Adipocyte (in vitro differentiated cells): ENCODE results near the gene DIPK1C.
A peak's percentile ranks its signal among the peaks of the same experiment; 100 is the strongest.

Source experiments
- DNase-seq: peaks from one replicate; pipeline ENCODE4 v3.0.0-alpha.2; 2015; ENCODE audit warnings: low read depth
- H3K27me3 ChIP-seq: replicated peaks from 2 replicates; pipeline ENCODE4 v1.7.0; 2013; ENCODE audit warnings: mild to moderate bottlenecking, low read length, moderate library complexity; ENCODE audit not compliant: control insufficient read depth, insufficient read depth
- H3K36me3 ChIP-seq: 2 replicates; pipeline ENCODE4 v1.7.0; 2013; ENCODE audit warnings: low read length, mild to moderate bottlenecking, moderate library complexity; ENCODE audit not compliant: control insufficient read depth, insufficient read depth, severe bottlenecking
- H3K4me1 ChIP-seq: 2 replicates; pipeline ENCODE4 v1.7.0; 2013; ENCODE audit warnings: mild to moderate bottlenecking, low read length, moderate library complexity; ENCODE audit not compliant: control insufficient read depth, insufficient read depth
- H3K4me3 ChIP-seq: 2 replicates; pipeline ENCODE4 v1.7.0; 2013; ENCODE audit warnings: mild to moderate bottlenecking, low read length, moderate library complexity
- H3K9ac ChIP-seq: 2 replicates; pipeline ENCODE4 v1.7.0; 2013; ENCODE audit warnings: mild to moderate bottlenecking, low read length, moderate library complexity
- H3K9me3 ChIP-seq: 2 replicates; pipeline ENCODE4 v1.7.0; 2013; ENCODE audit warnings: mild to moderate bottlenecking, low read length, moderate library complexity; ENCODE audit not compliant: control insufficient read depth

The DIPK1C gene

DNA sequence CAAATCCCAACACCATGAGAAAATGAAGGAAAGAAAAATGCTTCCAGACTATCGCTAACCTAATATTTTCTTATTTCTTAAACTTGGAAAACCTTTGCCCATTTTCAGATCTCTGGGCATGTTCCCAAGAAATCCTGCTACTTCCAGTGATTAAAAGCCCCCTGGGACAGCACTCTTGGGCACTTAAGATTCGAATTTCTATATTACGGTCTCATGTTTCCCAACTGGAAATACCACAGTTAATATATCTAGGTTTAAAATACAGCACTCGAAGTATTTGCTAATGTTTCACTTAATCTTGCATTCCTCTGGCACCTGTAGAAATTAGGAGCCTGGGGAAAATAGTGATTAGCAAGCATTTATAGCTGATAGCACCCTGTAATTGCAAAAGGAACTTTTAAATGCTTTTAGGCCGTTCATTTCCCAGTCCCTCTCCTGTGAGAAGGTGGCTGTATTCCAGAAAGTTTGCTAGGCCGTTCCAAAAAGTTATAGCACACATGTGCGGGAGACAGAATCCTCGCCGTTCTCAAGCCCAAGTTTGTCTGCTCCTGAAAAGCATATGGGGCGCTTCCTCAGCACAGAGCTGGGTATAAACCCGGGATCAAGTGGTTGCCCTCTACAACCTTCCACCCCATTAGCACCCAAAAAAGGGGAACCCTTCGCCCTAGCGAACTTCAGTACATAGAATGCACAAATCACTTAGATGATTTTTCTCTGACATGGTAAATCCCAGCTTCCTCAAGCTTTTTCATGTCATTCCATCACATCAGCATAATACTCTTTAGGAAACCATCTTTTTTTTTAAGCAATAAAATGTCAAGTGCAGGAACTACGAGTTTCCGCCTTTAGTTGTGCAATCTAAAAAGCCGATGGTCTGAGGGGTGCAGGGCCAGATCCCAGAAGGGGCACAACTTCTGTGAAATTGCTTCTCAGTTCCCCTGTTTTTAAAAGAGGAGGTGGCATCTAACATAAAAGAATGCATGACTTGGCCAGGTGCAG lies 60.6 kb downstream of the DIPK1C start:
- no peaks in the 10 kb centered on the region for H3K36me3 ChIP-seq
- H3K4me3 ChIP-seq = peak overlapping the region; percentile 19
- no peaks in the 10 kb centered on the region for H3K9me3 ChIP-seq
- H3K27me3 ChIP-seq = peaks cover 71% of the 10 kb centered on the region
- DNase-seq = no peak
- no peak overlapping the region for H3K9ac ChIP-seq
- H3K4me1 ChIP-seq = peaks cover 13% of the 10 kb centered on the region

GRCh38 chr18:74395648-74396154 lies 61.4 kb downstream of the DIPK1C start:
- Histone ChIP-seq H3K4me1 (peaks cover 13% of the 10 kb centered on the region), H3K9ac (no peak overlapping the region), H3K27me3 (peaks cover 71% of the 10 kb centered on the region), H3K36me3 (no peaks in the 10 kb centered on the region), H3K9me3 (no peaks in the 10 kb centered on the region), H3K4me3 (peak overlapping the region; percentile 19)
- no peak for DNase-seq

GRCh38 chr18:74395006-74395405 lies 62.1 kb downstream of the DIPK1C start:
- Histone ChIP-seq H3K9me3 (no peaks in the 10 kb centered on the region), H3K36me3 (no peaks in the 10 kb centered on the region), H3K4me1 (peaks cover 13% of the 10 kb centered on the region), H3K27me3 (peaks cover 66% of the 10 kb centered on the region), H3K9ac (no peak overlapping the region), H3K4me3 (no peak overlapping the region)
- no peak for DNase-seq

GRCh38 chr18:74392323-74392722 lies 64.8 kb downstream of the DIPK1C start:
- Histone ChIP-seq H3K36me3 (no peaks in the 10 kb centered on the region), H3K9me3 (no peaks in the 10 kb centered on the region), H3K9ac (no peak overlapping the region), H3K4me1 (peaks cover 21% of the 10 kb centered on the region), H3K27me3 (peaks cover 52% of the 10 kb centered on the region), H3K4me3 (no peak overlapping the region)
- DNase-seq = no peak

DNA sequence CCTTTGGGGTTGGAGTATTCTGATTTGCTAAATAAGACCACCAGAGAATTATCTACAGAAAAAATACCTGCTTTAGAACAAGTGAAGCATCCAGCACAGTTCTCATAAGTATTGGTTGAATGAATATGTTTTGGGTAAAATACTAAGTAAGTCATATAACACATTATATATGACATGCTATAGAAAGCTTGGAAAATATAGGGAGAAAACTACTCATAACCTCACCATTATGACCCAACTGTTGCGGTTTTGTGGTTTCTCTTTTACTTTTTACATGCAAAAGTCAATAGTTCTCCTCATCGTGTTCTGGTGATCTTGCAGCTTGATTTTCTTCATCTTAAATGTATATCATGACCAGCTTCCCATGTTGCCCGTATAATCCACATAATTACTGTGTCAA lies 66.2 kb downstream of the DIPK1C start:
- Histone ChIP-seq H3K4me1 (peaks cover 15% of the 10 kb centered on the region), H3K9me3 (no peaks in the 10 kb centered on the region), H3K9ac (no peak overlapping the region), H3K27me3 (peaks cover 52% of the 10 kb centered on the region), H3K36me3 (no peaks in the 10 kb centered on the region), H3K4me3 (no peak overlapping the region)
- DNase-seq = no peak

DNA sequence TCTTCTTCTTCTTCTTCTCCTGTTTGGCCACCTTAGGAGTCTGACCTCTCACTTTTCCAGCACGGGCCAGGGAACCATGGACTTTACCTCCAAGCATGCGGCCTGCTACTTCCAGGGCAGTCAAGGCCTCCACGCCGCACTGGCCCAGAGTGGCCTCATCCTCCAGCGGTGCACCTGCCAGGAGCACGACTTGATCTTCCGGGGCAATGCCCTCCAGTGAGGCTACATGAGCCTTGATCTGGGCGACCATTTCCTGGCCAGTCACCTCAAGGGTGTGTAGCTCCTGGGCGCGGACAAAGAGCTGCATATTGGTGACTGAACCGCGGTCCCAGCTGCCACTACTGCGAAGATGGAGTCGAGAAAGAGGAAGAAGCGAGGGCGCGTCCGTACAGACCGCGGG lies 67.1 kb downstream of the DIPK1C start:
- Histone ChIP-seq H3K4me3 (no peak overlapping the region), H3K4me1 (peaks cover 12% of the 10 kb centered on the region), H3K36me3 (no peaks in the 10 kb centered on the region), H3K9ac (no peak overlapping the region), H3K27me3 (peaks cover 53% of the 10 kb centered on the region), H3K9me3 (no peaks in the 10 kb centered on the region)
- no peak for DNase-seq

GRCh38 chr18:74389171-74389927 lies 67.8 kb downstream of the DIPK1C start:
- DNase-seq = no peak
- no peaks in the 10 kb centered on the region for H3K9me3 ChIP-seq

DNA sequence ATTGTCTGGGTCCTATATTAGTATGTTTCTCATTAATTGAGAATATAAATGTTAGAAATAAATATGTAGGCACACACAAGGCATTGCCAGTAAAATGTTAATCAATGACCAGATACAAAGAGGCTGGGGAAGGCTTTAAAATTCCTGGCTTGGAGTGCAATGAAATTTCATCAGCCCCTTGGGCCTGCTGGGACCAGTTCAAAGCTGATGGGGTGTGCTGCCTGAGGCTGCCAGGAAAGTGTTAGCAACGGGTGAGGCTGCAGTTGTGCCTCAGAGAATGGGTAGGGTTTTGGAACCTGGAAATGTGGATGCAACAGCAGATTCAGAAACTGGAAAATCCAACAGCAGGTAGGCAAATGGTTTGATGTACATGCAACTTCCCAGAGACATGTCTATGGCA lies 68.9 kb downstream of the DIPK1C start:
- Histone ChIP-seq H3K9ac (no peak overlapping the region), H3K27me3 (peaks cover 47% of the 10 kb centered on the region), H3K9me3 (no peaks in the 10 kb centered on the region), H3K36me3 (no peaks in the 10 kb centered on the region), H3K4me1 (peaks cover 12% of the 10 kb centered on the region), H3K4me3 (no peak overlapping the region)
- no peak for DNase-seq

More at GRCh38 chr18:74389171-74389927, 67.8 kb downstream of the DIPK1C start:
- Histone ChIP-seq H3K4me3 (no peak overlapping the region), H3K27me3 (peaks cover 53% of the 10 kb centered on the region), H3K4me1 (peaks cover 12% of the 10 kb centered on the region), H3K9ac (no peak overlapping the region), H3K36me3 (no peaks in the 10 kb centered on the region)

DNA sequence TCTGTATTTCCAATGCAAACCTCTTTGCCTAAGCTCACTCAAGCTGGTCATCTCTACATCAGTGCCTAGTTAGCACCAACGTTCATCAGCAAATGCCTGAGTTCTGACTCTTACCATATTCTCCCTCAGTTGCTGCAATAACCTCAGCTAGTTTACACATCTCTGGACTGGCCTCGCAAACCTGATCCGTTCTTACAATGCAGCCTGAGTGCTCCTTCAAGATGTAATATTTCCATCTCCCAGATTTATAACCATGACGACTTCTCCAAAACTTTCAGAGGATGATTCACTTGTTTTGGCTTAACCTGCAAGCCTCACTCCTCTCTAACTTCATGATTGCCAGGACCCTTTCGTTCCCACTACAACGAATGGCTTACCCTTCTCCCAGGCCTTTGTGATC lies 69.7 kb downstream of the DIPK1C start:
- no peak for DNase-seq
- Histone ChIP-seq H3K9ac (no peak overlapping the region), H3K9me3 (no peaks in the 10 kb centered on the region), H3K4me1 (peaks cover 12% of the 10 kb centered on the region), H3K36me3 (no peaks in the 10 kb centered on the region), H3K27me3 (peaks cover 44% of the 10 kb centered on the region), H3K4me3 (no peak overlapping the region)
